HL-60/S4 (cell line): ENCODE data around the gene RBMS2.

Experiments used
- in situ Hi-C: fragments of 300-500 bp; cut with MboI; formaldehyde crosslinking; loops from 2 replicates; pipeline ENCODE4 v1.14.3; 2022; ENCODE audit warnings: low sequenced_read_pairs

The RBMS2 gene

GRCh38 chr12:56514014-56514318, 7.7 kb upstream of the RBMS2 start:
- in situ Hi-C loops = loop anchor here (25.0 kb wide), 1 partner anchor 498 kb away; the partner anchor contains the start of genes TAC3 and ZBTB39

GRCh38 chr12:56517854-56518253, 3.8 kb upstream of the RBMS2 start:
- in situ Hi-C loops = loop anchor here (25.0 kb wide), 1 partner anchor 494 kb away; the partner anchor contains the start of genes TAC3 and ZBTB39

- in situ Hi-C loops = loop anchor here (25.0 kb wide), 1 partner anchor 494 kb away; the partner anchor contains the start of genes TAC3 and ZBTB39
These were observed 3.0 kb upstream of the RBMS2 start for GRCh38 chr12:56518570-56518969.

GRCh38 chr12:56520048-56520447, 1.6 kb upstream of the RBMS2 start:
- in situ Hi-C loops = loop anchor here (25.0 kb wide), 1 partner anchor 492 kb away; the partner anchor contains the start of genes TAC3 and ZBTB39

- in situ Hi-C loops = loop anchor here (25.0 kb wide), 1 partner anchor 492 kb away; the partner anchor contains the start of genes TAC3 and ZBTB39
These were observed 1.1 kb upstream of the RBMS2 start for GRCh38 chr12:56520506-56520905.

GRCh38 chr12:56521209-56521589, 421 bp upstream of the RBMS2 start:
- in situ Hi-C loops = loop anchor here (25.0 kb wide), 1 partner anchor 491 kb away; the partner anchor contains the start of genes TAC3 and ZBTB39

- in situ Hi-C loops = loop anchor here (25.0 kb wide), 1 partner anchor 490 kb away; the partner anchor contains the start of genes TAC3 and ZBTB39
These were observed 982 bp downstream of the RBMS2 start for GRCh38 chr12:56522411-56523193.

GRCh38 chr12:56528846-56529245, 7.2 kb downstream of the RBMS2 start:
- in situ Hi-C loops = loop anchor here (5.0 kb wide), 1 partner anchor 38 kb away; no protein-coding TSS in a partner anchor

- in situ Hi-C loops = loop anchor here (5.0 kb wide), 1 partner anchor 38 kb away; no protein-coding TSS in a partner anchor
These were observed 8.0 kb downstream of the RBMS2 start for GRCh38 chr12:56529656-56530055.

- in situ Hi-C loops = no loop called here
These were observed 8.9 kb downstream of the RBMS2 start for GRCh38 chr12:56530390-56531055.

- in situ Hi-C loops = no loop called here
These were observed 15.9 kb downstream of the RBMS2 start for GRCh38 chr12:56537546-56537945.

- in situ Hi-C loops = no loop called here
These were observed 20.0 kb downstream of the RBMS2 start for GRCh38 chr12:56541631-56542030.

GRCh38 chr12:56542164-56542563, 20.5 kb downstream of the RBMS2 start:
- in situ Hi-C loops = no loop called here

GRCh38 chr12:56545023-56545604, 23.5 kb downstream of the RBMS2 start:
- in situ Hi-C loops = no loop called here

- in situ Hi-C loops = no loop called here
These were observed 25.1 kb downstream of the RBMS2 start for GRCh38 chr12:56546680-56547079.

GRCh38 chr12:56551070-56551469, 29.4 kb downstream of the RBMS2 start:
- in situ Hi-C loops = no loop called here

GRCh38 chr12:56565510-56566101, 44.0 kb downstream of the RBMS2 start:
- in situ Hi-C loops = loop anchor here (5.0 kb wide), 1 partner anchor 38 kb away; no protein-coding TSS in a partner anchor

GRCh38 chr12:56568146-56568545, 46.5 kb downstream of the RBMS2 start:
- in situ Hi-C loops = loop anchor here (5.0 kb wide), 1 partner anchor 41 kb away; no protein-coding TSS in a partner anchor

GRCh38 chr12:56571121-56571520, 49.5 kb downstream of the RBMS2 start:
- in situ Hi-C loops = no loop called here

- in situ Hi-C loops = no loop called here
These were observed 50.7 kb downstream of the RBMS2 start for GRCh38 chr12:56572288-56572687.

- in situ Hi-C loops = no loop called here
These were observed 52.6 kb downstream of the RBMS2 start for GRCh38 chr12:56574210-56574609.
